Mammary epithelial cell (primary cell): Measurements from ENCODE around the gene STX19.

Experiments used
- CTCF ChIP-seq, 2 donors: IDR thresholded peaks in 1 of 2; conservative IDR thresholded peaks in 1 of 2; 2 replicates each; pipeline ENCODE4 v1.5.1; 2011 to 2012; ENCODE audit warnings: inconsistent platforms in 2 of 2, low read length in 2 of 2, mild to moderate bottlenecking in 2 of 2, control low read depth in 1 of 2, low read depth in 1 of 2; ENCODE audit not compliant: insufficient read depth in 1 of 2; ENCODE audit errors: extremely low read depth in 1 of 2
- EZH2 ChIP-seq: IDR thresholded peaks from 2 replicates; pipeline ENCODE4 v1.6.1; 2012; ENCODE audit warnings: low read length, inconsistent platforms, borderline replicate concordance

GRCh38 chr3:93992207-93992606 is 36.2 kb downstream of the STX19 start:
- TF ChIP-seq CTCF (conservative IDR thresholded peaks at IDR 0.05 in 1 of 2, IDR thresholded peaks at IDR 0.05 in 1 of 2; ENCODE audit: extremely low read depth in 1 of 2, insufficient read depth in 1 of 2, low read depth in 1 of 2, low read length in 2 of 2) (no peak), EZH2 (no peak)
